ENCODE results near the gene UST. TPM values are rescaled to one million over a fixed set of nuclear protein-coding genes. Genes with fewer than 3 reads are reported as not detected.

The UST gene
- total and polyA plus RNA-seq, 2 of the 8 experiments (the other 6 are each of a cell fraction or from before 2014, with no cell fraction given), result 13.5 to 34.5 TPM

- TF ChIP-seq CHD7 (IDR thresholded peaks at IDR 0.05; ENCODE audit: insufficient replicate concordance, low read length), result no peak
- TF ChIP-seq ZNF274 (IDR thresholded peaks at IDR 0.05; ENCODE audit: borderline replicate concordance, extremely low read depth, low read length), result no peak
- no peak for TF ChIP-seq KDM1A (IDR thresholded peaks at IDR 0.05; ENCODE audit: borderline replicate concordance, low read length)
- TF ChIP-seq NANOG (IDR thresholded peaks at IDR 0.05; ENCODE audit: insufficient read depth, low read depth, low read length, poor library complexity, severe bottlenecking), result no peak
- TF ChIP-seq CHD1 (IDR thresholded peaks at IDR 0.05; ENCODE audit: low read depth, low read length), result no peak
- no peak for TF ChIP-seq BRCA1 (IDR thresholded peaks at IDR 0.05; ENCODE audit: low read depth, low read length)
- no peak for TF ChIP-seq SIX5 (IDR thresholded peaks at IDR 0.05; ENCODE audit: low read depth, low read length)
- no peak for TF ChIP-seq POLR2A (IDR thresholded peaks at IDR 0.05; ENCODE audit: control extremely low read depth in 1 of 2, low read depth in 2 of 2, low read length in 2 of 2)
- no peak for TF ChIP-seq YY1 (IDR thresholded peaks at IDR 0.05; ENCODE audit: low read depth, low read length)
- no peak for TF ChIP-seq PHF8 (conservative IDR thresholded peaks at IDR 0.05; ENCODE audit: low read depth, low read length)
- TF ChIP-seq SP2 (IDR thresholded peaks at IDR 0.05; ENCODE audit: low read length), result no peak
- TF ChIP-seq CREB1 (IDR thresholded peaks at IDR 0.05), result no peak
Observed at GRCh38 chr6:149075616-149076354, 329.0 kb downstream of the UST start (continued).

Data from H1 (cell line).